Lung (tissue), 12 donors: ENCODE results near the gene C1QBP. TPM values are rescaled to one million over a fixed set of nuclear protein-coding genes. Genes with fewer than 3 reads are reported as not detected.

Experiments
- ATAC-seq: fragments of 200-7000 bp; cut with Tn5 transposase; one replicate; pipeline ENCODE4 v1.9.1; 2020; ENCODE audit warnings: moderate number of reproducible peaks; ENCODE audit not compliant: insufficient read depth, low FRiP score
- DNase-seq, 3 donors: peaks; one replicate each; pipeline ENCODE4 v3.0.0-alpha.2; 2013 to 2017
- H3K27ac ChIP-seq, 2 donors: one replicate each; pipeline ENCODE4 v1.5.1; 2013; ENCODE audit warnings: mild to moderate bottlenecking in 2 of 2, moderate library complexity in 2 of 2, control low read depth in 1 of 2, inconsistent platforms in 1 of 2, low read depth in 1 of 2, low read length in 1 of 2
- H3K27me3 ChIP-seq, 3 donors: one replicate each; pipeline ENCODE4 v1.5.1; 2013; ENCODE audit warnings: low read length in 2 of 3; ENCODE audit not compliant: control insufficient read depth in 3 of 3, insufficient read depth in 3 of 3
- H3K36me3 ChIP-seq, 4 donors: one replicate each; pipeline ENCODE4 v1.5.1; 2013; ENCODE audit warnings: low read length in 4 of 4, mild to moderate bottlenecking in 1 of 4, moderate library complexity in 1 of 4; ENCODE audit not compliant: control insufficient read depth in 4 of 4, insufficient read depth in 4 of 4
- H3K4me1 ChIP-seq, 5 donors: one replicate each; pipeline ENCODE4 v1.5.1; 2013; ENCODE audit warnings: low read length in 5 of 5, mild to moderate bottlenecking in 2 of 5, moderate library complexity in 1 of 5; ENCODE audit not compliant: control insufficient read depth in 5 of 5, insufficient read depth in 5 of 5
- H3K4me3 ChIP-seq: one replicate; pipeline ENCODE4 v1.5.1; 2013; ENCODE audit warnings: mild to moderate bottlenecking, control low read depth, moderate library complexity
- H3K9ac ChIP-seq, 2 donors: one replicate each; pipeline ENCODE4 v1.5.1; 2013; ENCODE audit warnings: low read length in 2 of 2, control low read depth in 1 of 2; ENCODE audit not compliant: insufficient read depth in 1 of 2
- H3K9me3 ChIP-seq, 4 donors: one replicate each; pipeline ENCODE4 v1.5.1; 2013; ENCODE audit warnings: low read length in 3 of 4, mild to moderate bottlenecking in 1 of 4, moderate library complexity in 1 of 4; ENCODE audit not compliant: control insufficient read depth in 4 of 4, insufficient read depth in 3 of 4
- CTCF ChIP-seq: IDR thresholded peaks from 2 replicates; pipeline ENCODE4 v1.5.1; 2012; ENCODE audit warnings: mild to moderate bottlenecking; ENCODE audit errors: control extremely low read depth, extremely low read depth
- WGBS, 2 donors: extraction: QIAGEN DNeasy Blood & Tissue Kit; methylation state at CpG; one replicate each; pipeline ENCODE4 v1.1.7; 2013; 5-methylcytosine and 5-hydroxymethylcytosine counted together
- polyA plus RNA-seq, 2 donors: library from polyadenylated mRNA; stranded (reverse); fragments of 200-250 nt; gene quantifications; one replicate each; pipeline ENCODE4 v1.2.1, GENCODE V29; 2013
- total RNA-seq, 2 donors: library from RNA; depleted of rRNA in 1 of 2; stranded (reverse); fragments of >200 nt in 1 of 2; gene quantifications; one replicate each; pipeline ENCODE4 v1.2.1, GENCODE V29; 2014 to 2021
- donor health status: control.
- donor health status: control.
- donor health status: Bipolar disorder and iron deficiency.
- donor health status: healthy.
- donor health status: DM: yes; HTN: yes; CAD: no.

C1QBP gene
- total and polyA plus RNA-seq, 4 donors = 60.6 to 158 (median 126) TPM

- H3K9ac ChIP-seq = no peak overlapping the region
- no peaks in the 10 kb centered on the region for H3K4me1 ChIP-seq
- H3K4me3 ChIP-seq = no peak overlapping the region
- peaks cover 25 to 40% (median 29%) of the 10 kb centered on the region in 4 donors for H3K36me3 ChIP-seq
- WGBS, 2 donors = 89 to 96% methylated on average over 6 of the region's 6 CpGs
- H3K27me3 ChIP-seq = no peaks in the 10 kb centered on the region
- H3K9me3 ChIP-seq = no peaks in the 10 kb centered on the region
- no peak overlapping the region for H3K27ac ChIP-seq
- TF ChIP-seq CTCF = no peak
- no peak for ATAC-seq
- no peak for DNase-seq
Measured at GRCh38 chr17:5399767-5400166, 39.2 kb downstream of the C1QBP start.

- ATAC-seq (no peak), DNase-seq (no peak)
- no peaks in the 10 kb centered on the region for H3K4me1 ChIP-seq
- no peak for TF ChIP-seq CTCF
- H3K9ac ChIP-seq = no peak overlapping the region
- H3K4me3 ChIP-seq = no peak overlapping the region
- no peak overlapping the region for H3K27ac ChIP-seq
- peaks cover 30 to 39% (median 34%) of the 10 kb centered on the region in 4 donors for H3K36me3 ChIP-seq
- H3K9me3 ChIP-seq = no peaks in the 10 kb centered on the region
- 88 to 91% methylated on average over 2 of the region's 2 CpGs for WGBS, 2 donors
- no peaks in the 10 kb centered on the region for H3K27me3 ChIP-seq
Measured at GRCh38 chr17:5396612-5397011, 42.3 kb downstream of the C1QBP start.

- Histone ChIP-seq H3K9me3 (no peaks in the 10 kb centered on the region), H3K9ac (no peak overlapping the region), H3K27ac (no peak overlapping the region), H3K27me3 (no peaks in the 10 kb centered on the region), H3K4me3 (no peak overlapping the region), H3K4me1 (no peaks in the 10 kb centered on the region), H3K36me3 (peaks cover 36 to 57% (median 42%) of the 10 kb centered on the region in 4 donors)
- DNase-seq (no peak), ATAC-seq (no peak)
- WGBS, 2 donors = 79 to 84% methylated on average over 5 of the region's 5 CpGs
- TF ChIP-seq CTCF = no peak
Measured at GRCh38 chr17:5391678-5392077, 47.3 kb downstream of the C1QBP start.

Other genes starting within 250 kb of the C1QBP start
- gene ZNF594, start 247.3 kb downstream of the C1QBP start, total RNA-seq = 10 to 100 TPM in 1 of 2 donors, 1 to 10 TPM in 1; 7.9 to 14.4 TPM
- gene ZNF594, start 247.3 kb downstream of the C1QBP start, polyA plus RNA-seq = 1 to 10 TPM; 1.6 to 2.1 TPM
- 10 to 100 TPM in 1 of 2 donors, 1 to 10 TPM in 1; 2.3 to 18.6 TPM for gene SCIMP, start 204.3 kb downstream of the C1QBP start, total RNA-seq
- gene SCIMP, start 204.3 kb downstream of the C1QBP start, polyA plus RNA-seq = 10 to 100 TPM in 1 of 2 donors, 1 to 10 TPM in 1; 3.8 to 22.2 TPM
- gene RABEP1, start 156.9 kb downstream of the C1QBP start, total RNA-seq = 10 to 100 TPM; 34.0 to 38.2 TPM
- gene RABEP1, start 156.9 kb downstream of the C1QBP start, polyA plus RNA-seq = 10 to 100 TPM; 14.9 to 16.2 TPM
- gene NUP88, start 19.5 kb downstream of the C1QBP start, total RNA-seq = 10 to 100 TPM; 30.0 to 66.0 TPM
- gene NUP88, start 19.5 kb downstream of the C1QBP start, polyA plus RNA-seq = 10 to 100 TPM; 43.7 to 76.4 TPM
- gene RPAIN, start 19.0 kb downstream of the C1QBP start, total RNA-seq = 10 to 100 TPM; 30.3 to 75.6 TPM
- gene RPAIN, start 19.0 kb downstream of the C1QBP start, polyA plus RNA-seq = 10 to 100 TPM; 31.0 to 47.5 TPM
- gene DHX33, start 29.8 kb upstream of the C1QBP start, total RNA-seq = 10 to 100 TPM; 11.6 to 13.4 TPM
- gene DHX33, start 29.8 kb upstream of the C1QBP start, polyA plus RNA-seq = 1 to 10 TPM; 4.7 to 7.4 TPM
- gene DERL2, start 47.0 kb upstream of the C1QBP start, total RNA-seq = 10 to 100 TPM; 39.3 to 67.8 TPM
- 100 to 1,000 TPM in 1 of 2 donors, 10 to 100 TPM in 1; 57.9 to 104 TPM for gene DERL2, start 47.0 kb upstream of the C1QBP start, polyA plus RNA-seq
- 10 to 100 TPM; 14.1 to 16.3 TPM for gene MIS12, start 47.4 kb upstream of the C1QBP start, total RNA-seq
- gene MIS12, start 47.4 kb upstream of the C1QBP start, polyA plus RNA-seq = 10 to 100 TPM; 14.4 to 16.0 TPM
- 10 to 100 TPM; 29.2 to 33.1 TPM for gene NLRP1, start 145.4 kb upstream of the C1QBP start, total RNA-seq
- 10 to 100 TPM; 14.5 to 21.2 TPM for gene NLRP1, start 145.4 kb upstream of the C1QBP start, polyA plus RNA-seq